Suprapubic skin (tissue), 4 donors: ENCODE results near the gene TBX3. TPM values are rescaled to one million over a fixed set of nuclear protein-coding genes. Genes with fewer than 3 reads are reported as not detected.

Experiments used
- DNase-seq, 2 donors: peaks; one replicate each; pipeline ENCODE4 v3.0.0-alpha.2; 2019; ENCODE audit warnings: low spot score in 2 of 2
- H3K27ac ChIP-seq: fragments of 200-600 bp; sonication (generic); one replicate; pipeline ENCODE4 v1.5.1; 2019
- H3K27me3 ChIP-seq: fragments of 200-600 bp; sonication (generic); one replicate; pipeline ENCODE4 v1.5.1; 2019
- H3K36me3 ChIP-seq: fragments of 200-600 bp; sonication (generic); one replicate; pipeline ENCODE4 v1.5.1; 2019
- H3K4me1 ChIP-seq: fragments of 200-600 bp; sonication (generic); one replicate; pipeline ENCODE4 v1.5.1; 2019
- H3K4me3 ChIP-seq: fragments of 200-600 bp; sonication (generic); one replicate; pipeline ENCODE4 v1.5.1; 2019; ENCODE audit warnings: mild to moderate bottlenecking
- H3K9me3 ChIP-seq: fragments of 200-600 bp; sonication (generic); one replicate; pipeline ENCODE4 v1.5.1; 2019
- EP300 ChIP-seq: sonication (generic); formaldehyde crosslinking; IDR thresholded peaks from one replicate; pipeline ENCODE4 v1.6.1; 2017; ENCODE audit warnings: antibody characterized with exemption
- POLR2A ChIP-seq, 2 donors: fragments of 450-650 bp; IDR thresholded peaks; one replicate each; pipeline ENCODE4 v1.6.1; 2017; ENCODE audit warnings: antibody characterized with exemption in 2 of 2, mild to moderate bottlenecking in 2 of 2, moderate library complexity in 2 of 2
- POLR2AphosphoS5 ChIP-seq, 3 donors: sonication (generic); formaldehyde crosslinking; IDR thresholded peaks; one replicate each; pipeline ENCODE4 v1.6.1; 2017; ENCODE audit warnings: antibody characterized with exemption in 3 of 3
- WGBS: methylation state at CpG from one replicate; pipeline ENCODE4 v1.1.5; 2018; 5-methylcytosine and 5-hydroxymethylcytosine counted together
- total RNA-seq, 4 donors: library from RNA; depleted of rRNA; stranded (reverse); fragments of >200 nt; gene quantifications; one replicate each; pipeline ENCODE4 v1.1.0, GENCODE V29; 2016
- TF ChIP-seq, protein P1 (sequence below), 2 donors: fragments of 200-600 bp in 1 of 2; fragments of 450-650 bp in 1 of 2; sonication (generic) in 1 of 2; IDR thresholded peaks; one replicate each; pipeline ENCODE4 v1.5.1; 2016 to 2019; ENCODE audit warnings: antibody characterized with exemption in 2 of 2, mild to moderate bottlenecking in 1 of 2, moderate library complexity in 1 of 2

The TBX3 gene
- total RNA-seq, 4 donors from 2014 or later, result 23.4 to 35.6 (median 28.7) TPM

DNA sequence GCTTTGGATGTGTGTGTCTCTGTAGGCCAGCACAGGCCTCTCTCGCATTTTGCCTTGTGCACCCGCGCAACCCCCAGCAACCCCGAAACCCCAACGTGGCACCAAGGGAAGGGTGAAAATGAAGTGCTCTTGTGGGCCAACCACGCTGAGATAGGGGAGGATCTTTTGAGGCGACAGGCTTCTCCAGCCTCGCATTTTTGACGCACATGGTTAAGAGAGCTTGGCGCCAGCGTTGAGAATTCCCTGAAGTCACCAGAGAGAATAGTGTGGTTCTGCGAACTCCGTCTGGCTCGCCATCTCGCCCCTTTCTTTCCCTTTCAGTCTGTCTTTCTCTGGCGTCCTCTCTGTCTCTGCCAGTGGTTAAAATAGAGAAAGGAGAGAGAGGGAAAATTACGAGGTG lies 1.9 kb upstream of the TBX3 start:
- H3K27me3 ChIP-seq, result peaks cover 33% of the 10 kb centered on the region
- 72% methylated on average over 17 of the region's 17 CpGs for WGBS
- H3K36me3 ChIP-seq, result no peaks in the 10 kb centered on the region
- no peaks in the 10 kb centered on the region for H3K9me3 ChIP-seq
- peaks cover 21% of the 10 kb centered on the region for H3K4me1 ChIP-seq
- H3K27ac ChIP-seq, result no peak overlapping the region
- TF ChIP-seq POLR2AphosphoS5 (IDR thresholded peaks at IDR 0.05) (no peak), POLR2A (IDR thresholded peaks at IDR 0.05) (no peak), EP300 (no peak)
- TF ChIP-seq, protein P1, sequence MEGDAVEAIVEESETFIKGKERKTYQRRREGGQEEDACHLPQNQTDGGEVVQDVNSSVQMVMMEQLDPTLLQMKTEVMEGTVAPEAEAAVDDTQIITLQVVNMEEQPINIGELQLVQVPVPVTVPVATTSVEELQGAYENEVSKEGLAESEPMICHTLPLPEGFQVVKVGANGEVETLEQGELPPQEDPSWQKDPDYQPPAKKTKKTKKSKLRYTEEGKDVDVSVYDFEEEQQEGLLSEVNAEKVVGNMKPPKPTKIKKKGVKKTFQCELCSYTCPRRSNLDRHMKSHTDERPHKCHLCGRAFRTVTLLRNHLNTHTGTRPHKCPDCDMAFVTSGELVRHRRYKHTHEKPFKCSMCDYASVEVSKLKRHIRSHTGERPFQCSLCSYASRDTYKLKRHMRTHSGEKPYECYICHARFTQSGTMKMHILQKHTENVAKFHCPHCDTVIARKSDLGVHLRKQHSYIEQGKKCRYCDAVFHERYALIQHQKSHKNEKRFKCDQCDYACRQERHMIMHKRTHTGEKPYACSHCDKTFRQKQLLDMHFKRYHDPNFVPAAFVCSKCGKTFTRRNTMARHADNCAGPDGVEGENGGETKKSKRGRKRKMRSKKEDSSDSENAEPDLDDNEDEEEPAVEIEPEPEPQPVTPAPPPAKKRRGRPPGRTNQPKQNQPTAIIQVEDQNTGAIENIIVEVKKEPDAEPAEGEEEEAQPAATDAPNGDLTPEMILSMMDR (IDR thresholded peaks at IDR 0.05), result no peak
- H3K4me3 ChIP-seq, result no peak overlapping the region
- no peak for DNase-seq

DNA sequence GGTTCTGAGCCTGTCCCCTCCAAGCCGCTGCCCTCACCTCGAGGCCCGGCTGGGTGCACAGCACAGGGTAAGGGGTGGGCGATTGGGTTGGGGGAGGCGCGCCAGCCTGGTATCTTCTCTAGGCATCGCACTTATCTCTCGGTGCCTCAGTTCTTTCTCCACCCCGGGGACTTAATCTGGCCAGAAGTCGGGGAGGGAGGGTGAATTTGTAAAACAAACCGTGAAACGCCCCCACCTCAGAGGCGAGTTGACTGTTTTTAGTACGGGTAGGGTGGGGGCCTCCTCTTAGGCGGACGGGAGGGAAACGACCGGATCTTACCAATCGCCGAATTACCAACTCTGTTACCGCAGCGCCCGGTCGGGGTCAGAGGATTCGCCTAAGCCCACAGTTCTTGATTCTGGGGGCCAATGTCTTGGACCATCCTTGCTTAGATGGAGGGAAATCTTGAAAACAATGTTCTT lies 1.4 kb upstream of the TBX3 start:
- DNase-seq, result no peak

DNA sequence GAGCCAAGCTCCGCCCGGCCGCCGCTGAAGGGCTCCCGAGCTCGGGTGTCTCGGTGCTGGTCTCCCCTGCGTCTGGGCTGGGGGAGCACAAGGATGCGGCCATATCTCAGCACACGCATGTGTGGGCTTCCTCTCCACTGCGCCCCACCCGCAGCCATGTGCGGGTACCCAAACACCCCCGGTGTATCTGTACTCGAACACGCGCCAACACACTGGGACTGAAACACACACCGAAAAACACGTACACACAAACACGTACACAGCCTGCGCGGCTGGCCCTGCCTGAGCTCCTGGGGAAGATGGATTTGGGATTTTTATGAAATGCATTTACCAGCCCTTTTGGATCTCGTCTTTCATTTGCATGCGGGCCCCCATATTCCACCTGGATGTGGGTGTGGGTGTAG lies 897 bp upstream of the TBX3 start:
- Histone ChIP-seq H3K27me3 (peaks cover 31% of the 10 kb centered on the region), H3K27ac (peak overlapping the region; percentile 94), H3K4me3 (peak overlapping the region; percentile 72), H3K9me3 (no peaks in the 10 kb centered on the region), H3K4me1 (peaks cover 24% of the 10 kb centered on the region), H3K36me3 (no peaks in the 10 kb centered on the region)
- TF ChIP-seq EP300, result no peak
- TF ChIP-seq, protein P1 (IDR thresholded peaks at IDR 0.05), result no peak
- no peak for TF ChIP-seq POLR2AphosphoS5 (IDR thresholded peaks at IDR 0.05)
- no peak for TF ChIP-seq POLR2A (IDR thresholded peaks at IDR 0.05)
- 5% methylated on average over 10 of the region's 24 CpGs for WGBS
- DNase-seq, result no peak

More for the DNA sequence above, 1.4 kb upstream of the TBX3 start:
- peak overlapping the region; percentile 94 for H3K27ac ChIP-seq
- 75% methylated on average over 25 of the region's 25 CpGs for WGBS
- peaks cover 22% of the 10 kb centered on the region for H3K4me1 ChIP-seq
- H3K4me3 ChIP-seq, result peak overlapping the region; percentile 72
- no peaks in the 10 kb centered on the region for H3K36me3 ChIP-seq
- peaks cover 31% of the 10 kb centered on the region for H3K27me3 ChIP-seq
- no peak for TF ChIP-seq POLR2AphosphoS5 (IDR thresholded peaks at IDR 0.05)
- TF ChIP-seq EP300, result no peak
- TF ChIP-seq POLR2A (IDR thresholded peaks at IDR 0.05), result no peak
- TF ChIP-seq, protein P1 (IDR thresholded peaks at IDR 0.05), result no peak
- H3K9me3 ChIP-seq, result no peaks in the 10 kb centered on the region

DNA sequence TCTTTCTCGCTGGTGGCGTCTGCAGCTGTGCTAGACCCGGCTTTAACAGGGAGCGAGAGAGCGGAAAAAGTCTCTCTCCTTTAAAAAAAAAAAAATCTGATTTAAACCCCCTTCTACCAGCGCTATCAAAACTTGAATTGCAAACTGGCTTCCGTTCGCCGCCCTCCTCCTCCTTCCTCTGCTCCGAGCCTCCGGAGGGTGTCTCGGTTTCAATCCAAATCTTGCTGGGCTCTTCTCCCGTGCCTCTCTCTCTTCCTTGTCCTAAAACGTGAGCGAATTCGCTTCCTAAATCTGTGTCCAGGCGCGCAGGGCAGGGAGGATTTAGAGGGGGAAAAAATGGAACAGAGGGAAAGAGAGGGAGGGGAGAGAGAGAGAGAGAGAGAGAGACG lies 272 bp downstream of the TBX3 start:
- TF ChIP-seq POLR2A (IDR thresholded peaks at IDR 0.05), result no peak
- TF ChIP-seq POLR2AphosphoS5 (IDR thresholded peaks at IDR 0.05), result no peak
- TF ChIP-seq, protein P1 (IDR thresholded peaks at IDR 0.05), result no peak
- TF ChIP-seq EP300, result no peak
- no peak for DNase-seq
- H3K9me3 ChIP-seq, result no peaks in the 10 kb centered on the region
- peaks cover 3% of the 10 kb centered on the region for H3K36me3 ChIP-seq
- peaks cover 31% of the 10 kb centered on the region for H3K27me3 ChIP-seq
- H3K4me3 ChIP-seq, result peak overlapping the region; percentile 72
- peaks cover 31% of the 10 kb centered on the region for H3K4me1 ChIP-seq
- WGBS, result under 1% methylated on average over 19 of the region's 19 CpGs
- H3K27ac ChIP-seq, result peak overlapping the region; percentile 94

DNA sequence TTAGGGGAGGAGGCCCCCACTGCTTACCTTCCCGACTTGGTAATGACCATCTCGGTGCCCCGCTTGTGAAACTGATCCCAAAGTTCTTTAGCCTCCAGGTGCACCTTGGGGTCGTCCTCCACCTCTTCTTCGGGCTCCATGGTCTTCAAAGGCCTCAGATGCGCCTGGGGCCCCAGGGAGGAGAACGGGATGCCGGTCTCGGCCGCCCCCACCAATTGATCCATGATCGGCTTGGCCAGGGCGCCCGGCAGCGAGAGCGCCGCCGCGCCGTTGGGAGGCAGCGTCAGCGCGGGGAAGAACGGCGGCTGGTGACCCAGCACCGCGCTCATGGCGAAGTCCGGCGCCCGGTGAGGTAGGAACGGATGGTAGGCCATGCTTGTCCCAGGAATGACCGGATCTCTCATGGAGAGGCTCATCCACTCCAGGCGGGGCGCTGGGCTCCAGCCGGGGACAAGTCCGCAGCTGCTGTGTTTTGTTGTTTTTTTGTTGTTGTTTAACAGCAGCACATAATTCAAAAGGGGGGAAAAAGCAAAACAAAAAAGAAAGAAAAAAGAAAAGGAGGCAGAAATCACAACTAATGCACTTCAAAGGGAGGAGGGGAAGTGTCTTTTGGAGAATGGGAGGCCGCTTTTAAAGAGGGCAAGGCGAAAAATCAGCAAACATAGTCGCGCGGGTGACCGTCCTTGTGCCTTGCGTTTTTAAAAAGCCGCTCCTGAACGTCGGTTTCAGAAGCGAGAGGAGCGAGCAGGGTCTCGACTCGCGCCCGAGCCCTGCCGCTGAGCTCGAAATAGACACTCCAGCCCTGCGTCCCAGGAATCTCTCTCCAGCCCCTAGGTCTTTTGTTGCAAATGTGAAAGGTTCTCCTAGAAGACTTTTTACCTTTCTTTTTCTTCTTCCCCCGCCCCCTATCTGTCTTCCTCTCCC lies 928 bp downstream of the TBX3 start:
- Histone ChIP-seq H3K27ac (peak overlapping the region; percentile 94), H3K4me3 (peak overlapping the region; percentile 72), H3K4me1 (peaks cover 37% of the 10 kb centered on the region), H3K36me3 (peaks cover 3% of the 10 kb centered on the region), H3K9me3 (no peaks in the 10 kb centered on the region), H3K27me3 (peaks cover 25% of the 10 kb centered on the region)
- 2% methylated on average over 53 of the region's 56 CpGs for WGBS
- no peak for DNase-seq
- TF ChIP-seq POLR2AphosphoS5 (IDR thresholded peaks at IDR 0.05), result no peak
- TF ChIP-seq, protein P1 (IDR thresholded peaks at IDR 0.05), result no peak
